Measurements from ENCODE around the gene NUDT14.
A peak's percentile ranks its signal among the peaks of the same experiment; 100 is the strongest.

Gene NUDT14

GRCh38 chr14:105211758-105212089, 30.6 kb upstream of the NUDT14 start:
- DNase-seq = no peak

GRCh38 chr14:105211086-105211757, 30.1 kb upstream of the NUDT14 start:
- no peak for DNase-seq

- DNase-seq = no peak
Measured at GRCh38 chr14:105210266-105211025, 29.3 kb upstream of the NUDT14 start.

- no peak for DNase-seq
Measured at GRCh38 chr14:105209646-105210045, 28.5 kb upstream of the NUDT14 start.

- DNase-seq = no peak
Measured at GRCh38 chr14:105209091-105209490, 28.0 kb upstream of the NUDT14 start.

GRCh38 chr14:105208738-105209075, 27.6 kb upstream of the NUDT14 start:
- DNase-seq = no peak

GRCh38 chr14:105207996-105208737, 27.1 kb upstream of the NUDT14 start:
- no peak for DNase-seq

GRCh38 chr14:105207460-105207901, 26.4 kb upstream of the NUDT14 start:
- DNase-seq = no peak

GRCh38 chr14:105206873-105207272, 25.8 kb upstream of the NUDT14 start:
- DNase-seq = no peak

GRCh38 chr14:105205673-105206208, 24.6 kb upstream of the NUDT14 start:
- no peak for DNase-seq

- no peak for DNase-seq
Measured at GRCh38 chr14:105204931-105205672, 24.0 kb upstream of the NUDT14 start.

GRCh38 chr14:105204206-105204930, 23.3 kb upstream of the NUDT14 start:
- no peak for DNase-seq

GRCh38 chr14:105203701-105204100, 22.6 kb upstream of the NUDT14 start:
- no peak for DNase-seq

- DNase-seq = peak; percentile 57
Measured at GRCh38 chr14:105203057-105203531, 22.0 kb upstream of the NUDT14 start.

GRCh38 chr14:105201925-105202513, 20.9 kb upstream of the NUDT14 start:
- no peak for DNase-seq

GRCh38 chr14:105201156-105201924, 20.2 kb upstream of the NUDT14 start:
- no peak for DNase-seq

GRCh38 chr14:105200641-105201040, 19.5 kb upstream of the NUDT14 start:
- DNase-seq = no peak

GRCh38 chr14:105200074-105200473, 19.0 kb upstream of the NUDT14 start:
- no peak for DNase-seq

GRCh38 chr14:105199093-105199492, 18.0 kb upstream of the NUDT14 start:
- DNase-seq = no peak

- DNase-seq = no peak
Measured at GRCh38 chr14:105198588-105198987, 17.5 kb upstream of the NUDT14 start.

- DNase-seq = no peak
Measured at GRCh38 chr14:105197211-105197641, 16.1 kb upstream of the NUDT14 start.

Data from NCI-H345 (cell line).